HL-60 (cell line): ENCODE measurements around the gene CENPM.

Source experiments
- DNase-seq, 2 experiments: peaks; one replicate each; pipeline ENCODE4 v3.0.0-alpha.2; 2010 to 2020; ENCODE audit warnings: low read depth in 1 of 2, low spot score in 1 of 2
- H3K27ac ChIP-seq: fragments of 250-450 bp; sonication (Bioruptor Pico); replicated peaks from 2 replicates; pipeline ENCODE4 v1.5.1; 2020; ENCODE audit warnings: mild to moderate bottlenecking, moderate library complexity
- H3K27me3 ChIP-seq: fragments of 250-450 bp; sonication (Bioruptor Pico); 2 replicates; pipeline ENCODE4 v1.5.1; 2021; ENCODE audit warnings: mild to moderate bottlenecking, moderate library complexity; ENCODE audit not compliant: insufficient read depth, poor library complexity, severe bottlenecking
- H3K4me3 ChIP-seq: replicated peaks from 2 replicates; pipeline ENCODE4 v1.5.1; 2011; ENCODE audit warnings: mild to moderate bottlenecking, control low read depth, low read length; ENCODE audit not compliant: insufficient read depth
- GABPA ChIP-seq: IDR thresholded peaks from 2 replicates; pipeline ENCODE4 v1.6.1; 2012; ENCODE audit warnings: low read depth
- POLR2AphosphoS5 ChIP-seq: IDR thresholded peaks from 2 replicates; pipeline ENCODE4 v1.6.1; 2012; ENCODE audit warnings: low read depth
- SPI1 ChIP-seq: IDR thresholded peaks from 2 replicates; pipeline ENCODE4 v1.6.1; 2012; ENCODE audit warnings: low read depth, mild to moderate bottlenecking, borderline replicate concordance
- TF ChIP-seq, protein P1 (sequence below): IDR thresholded peaks from one replicate; pipeline ENCODE4 v1.5.1; 2011; ENCODE audit warnings: low read length, control low read depth, inconsistent platforms; ENCODE audit not compliant: insufficient read depth
- TF ChIP-seq, protein P2 (sequence below): IDR thresholded peaks from 2 replicates; pipeline ENCODE4 v1.6.1; 2012; ENCODE audit warnings: low read depth; ENCODE audit not compliant: insufficient replicate concordance

The CENPM gene

DNA sequence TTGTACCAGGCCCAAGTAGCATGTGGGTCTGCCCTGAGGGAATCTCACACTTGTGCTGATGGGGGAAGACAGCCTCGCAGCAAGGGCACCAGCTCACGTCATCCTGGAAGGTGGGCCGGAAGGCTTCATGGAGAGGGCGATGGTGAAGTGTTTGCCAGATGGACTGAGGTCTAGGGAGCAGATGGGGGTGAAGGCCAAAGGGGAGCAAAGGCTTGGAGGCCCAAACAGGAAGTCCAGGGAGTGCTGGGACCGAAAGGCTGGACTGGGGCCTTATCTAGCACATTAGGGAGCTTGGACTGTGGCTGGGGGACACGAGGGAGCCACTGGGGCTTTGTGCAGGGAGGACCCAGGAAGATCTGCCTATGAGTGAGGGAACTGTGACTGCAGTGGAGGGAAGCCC, 19.1 kb downstream of the CENPM start:
- DNase-seq, result no peak
- Histone ChIP-seq H3K27me3 (peaks cover 15% of the 10 kb centered on the region), H3K4me3 (no peak overlapping the region), H3K27ac (no peak overlapping the region)
- TF ChIP-seq GABPA (no peak), SPI1 (no peak), POLR2AphosphoS5 (no peak)
- TF ChIP-seq, protein P1, sequence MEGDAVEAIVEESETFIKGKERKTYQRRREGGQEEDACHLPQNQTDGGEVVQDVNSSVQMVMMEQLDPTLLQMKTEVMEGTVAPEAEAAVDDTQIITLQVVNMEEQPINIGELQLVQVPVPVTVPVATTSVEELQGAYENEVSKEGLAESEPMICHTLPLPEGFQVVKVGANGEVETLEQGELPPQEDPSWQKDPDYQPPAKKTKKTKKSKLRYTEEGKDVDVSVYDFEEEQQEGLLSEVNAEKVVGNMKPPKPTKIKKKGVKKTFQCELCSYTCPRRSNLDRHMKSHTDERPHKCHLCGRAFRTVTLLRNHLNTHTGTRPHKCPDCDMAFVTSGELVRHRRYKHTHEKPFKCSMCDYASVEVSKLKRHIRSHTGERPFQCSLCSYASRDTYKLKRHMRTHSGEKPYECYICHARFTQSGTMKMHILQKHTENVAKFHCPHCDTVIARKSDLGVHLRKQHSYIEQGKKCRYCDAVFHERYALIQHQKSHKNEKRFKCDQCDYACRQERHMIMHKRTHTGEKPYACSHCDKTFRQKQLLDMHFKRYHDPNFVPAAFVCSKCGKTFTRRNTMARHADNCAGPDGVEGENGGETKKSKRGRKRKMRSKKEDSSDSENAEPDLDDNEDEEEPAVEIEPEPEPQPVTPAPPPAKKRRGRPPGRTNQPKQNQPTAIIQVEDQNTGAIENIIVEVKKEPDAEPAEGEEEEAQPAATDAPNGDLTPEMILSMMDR, result no peak
- TF ChIP-seq, protein P2, sequence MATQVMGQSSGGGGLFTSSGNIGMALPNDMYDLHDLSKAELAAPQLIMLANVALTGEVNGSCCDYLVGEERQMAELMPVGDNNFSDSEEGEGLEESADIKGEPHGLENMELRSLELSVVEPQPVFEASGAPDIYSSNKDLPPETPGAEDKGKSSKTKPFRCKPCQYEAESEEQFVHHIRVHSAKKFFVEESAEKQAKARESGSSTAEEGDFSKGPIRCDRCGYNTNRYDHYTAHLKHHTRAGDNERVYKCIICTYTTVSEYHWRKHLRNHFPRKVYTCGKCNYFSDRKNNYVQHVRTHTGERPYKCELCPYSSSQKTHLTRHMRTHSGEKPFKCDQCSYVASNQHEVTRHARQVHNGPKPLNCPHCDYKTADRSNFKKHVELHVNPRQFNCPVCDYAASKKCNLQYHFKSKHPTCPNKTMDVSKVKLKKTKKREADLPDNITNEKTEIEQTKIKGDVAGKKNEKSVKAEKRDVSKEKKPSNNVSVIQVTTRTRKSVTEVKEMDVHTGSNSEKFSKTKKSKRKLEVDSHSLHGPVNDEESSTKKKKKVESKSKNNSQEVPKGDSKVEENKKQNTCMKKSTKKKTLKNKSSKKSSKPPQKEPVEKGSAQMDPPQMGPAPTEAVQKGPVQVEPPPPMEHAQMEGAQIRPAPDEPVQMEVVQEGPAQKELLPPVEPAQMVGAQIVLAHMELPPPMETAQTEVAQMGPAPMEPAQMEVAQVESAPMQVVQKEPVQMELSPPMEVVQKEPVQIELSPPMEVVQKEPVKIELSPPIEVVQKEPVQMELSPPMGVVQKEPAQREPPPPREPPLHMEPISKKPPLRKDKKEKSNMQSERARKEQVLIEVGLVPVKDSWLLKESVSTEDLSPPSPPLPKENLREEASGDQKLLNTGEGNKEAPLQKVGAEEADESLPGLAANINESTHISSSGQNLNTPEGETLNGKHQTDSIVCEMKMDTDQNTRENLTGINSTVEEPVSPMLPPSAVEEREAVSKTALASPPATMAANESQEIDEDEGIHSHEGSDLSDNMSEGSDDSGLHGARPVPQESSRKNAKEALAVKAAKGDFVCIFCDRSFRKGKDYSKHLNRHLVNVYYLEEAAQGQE, result no peak

DNA sequence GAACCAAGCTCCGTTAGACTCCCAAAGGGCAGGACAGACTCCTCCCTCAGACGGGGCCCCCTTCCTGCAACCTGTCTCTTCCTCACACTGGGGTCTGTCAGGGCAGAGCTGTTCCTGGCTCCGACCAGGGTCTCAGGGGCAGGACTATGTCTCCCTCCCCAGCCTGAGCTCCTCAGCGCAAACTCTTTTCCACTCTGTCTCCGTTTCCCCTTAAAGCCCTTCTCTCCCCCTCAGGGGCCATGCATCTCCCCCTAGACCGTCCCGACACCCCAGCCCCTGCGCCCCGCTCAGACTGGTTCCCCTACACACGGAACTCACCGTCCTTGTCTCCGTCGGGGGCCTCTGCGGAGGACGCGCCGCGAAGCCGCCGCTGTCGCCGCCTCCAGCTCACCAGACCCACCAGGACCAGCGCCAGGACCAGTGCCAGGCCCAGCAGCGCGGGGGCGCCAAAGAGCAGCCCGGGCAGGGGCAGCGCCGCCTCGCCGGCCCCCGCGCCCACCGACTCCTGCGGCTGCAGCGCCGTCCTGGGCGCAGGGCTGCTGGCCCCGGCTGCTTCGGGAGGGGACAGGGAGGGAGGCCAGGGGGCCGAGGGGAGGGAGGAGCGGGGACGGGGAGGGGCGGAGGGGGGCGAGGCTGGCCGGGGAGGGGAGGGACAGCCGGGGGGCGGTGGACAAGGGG, 21.0 kb downstream of the CENPM start:
- Histone ChIP-seq H3K4me3 (no peak overlapping the region), H3K27ac (no peak overlapping the region), H3K27me3 (peaks cover 15% of the 10 kb centered on the region)
- DNase-seq, result peak in 1 of 2 experiments; percentile 51
- TF ChIP-seq, protein P2, result no peak
- TF ChIP-seq, protein P1, result peak; percentile 39
- no peak for TF ChIP-seq SPI1

DNA sequence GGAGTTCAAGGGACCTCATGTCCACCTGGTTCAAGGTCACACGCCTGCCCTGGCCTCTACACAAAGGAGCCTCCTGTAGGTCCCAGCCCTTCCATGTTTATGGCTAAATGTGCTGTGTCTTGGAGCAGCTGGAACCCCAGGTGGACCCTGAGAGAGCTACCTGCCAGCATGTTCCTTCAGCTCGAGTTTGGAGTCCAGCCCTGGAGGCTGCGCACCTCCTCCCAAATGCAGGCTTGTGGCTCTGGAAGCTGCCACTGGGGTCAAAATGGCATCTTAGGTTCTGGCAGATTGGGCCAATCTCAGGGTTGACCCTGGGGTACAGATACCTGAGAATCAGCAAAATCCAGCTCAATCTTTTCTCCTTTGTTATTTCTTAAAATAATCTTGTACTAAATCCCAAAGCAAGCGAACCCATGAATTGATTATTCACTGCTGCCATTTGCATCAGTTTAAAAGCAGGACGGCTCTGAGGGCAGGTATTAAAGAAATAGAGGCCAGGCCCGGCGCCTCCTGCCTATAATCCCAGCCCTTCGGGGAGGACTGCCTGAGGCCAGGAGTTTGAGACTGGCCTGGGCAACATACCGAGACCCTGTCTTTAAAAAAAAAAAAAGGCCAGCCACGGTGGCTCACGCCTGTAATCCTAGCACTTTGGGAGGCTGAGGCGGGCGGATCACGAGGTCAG, 23.2 kb downstream of the CENPM start:
- H3K27ac ChIP-seq, result no peak overlapping the region
- peaks cover 21% of the 10 kb centered on the region for H3K27me3 ChIP-seq
- TF ChIP-seq, protein P2, result no peak
- TF ChIP-seq SPI1 (no peak), POLR2AphosphoS5 (no peak), GABPA (no peak)
- TF ChIP-seq, protein P1, result no peak
- no peak overlapping the region for H3K4me3 ChIP-seq
- no peak for DNase-seq
